Measurements from ENCODE around the gene MS4A7.

The MS4A7 gene

GRCh38 chr11:60371386-60371785, 6.9 kb upstream of the MS4A7 start:
- DNase-seq (ENCODE audit: low spot score) = no peak

- no peak for DNase-seq (ENCODE audit: low spot score)
Observed at GRCh38 chr11:60371854-60372253, 6.5 kb upstream of the MS4A7 start.

GRCh38 chr11:60372767-60373166, 5.6 kb upstream of the MS4A7 start:
- no peak for DNase-seq (ENCODE audit: low spot score)

GRCh38 chr11:60375316-60375715, 3.0 kb upstream of the MS4A7 start:
- DNase-seq (ENCODE audit: low spot score) = no peak

- DNase-seq (ENCODE audit: low spot score) = no peak
Observed at GRCh38 chr11:60376601-60377000, 1.7 kb upstream of the MS4A7 start.

- no peak for DNase-seq (ENCODE audit: low spot score)
Observed at GRCh38 chr11:60377401-60378136, 763 bp upstream of the MS4A7 start.

GRCh38 chr11:60389279-60389910, 11.1 kb downstream of the MS4A7 start:
- DNase-seq (ENCODE audit: low spot score) = no peak

GRCh38 chr11:60390419-60390818, 12.1 kb downstream of the MS4A7 start:
- no peak for DNase-seq (ENCODE audit: low spot score)

GRCh38 chr11:60392361-60392760, 14.0 kb downstream of the MS4A7 start:
- no peak for DNase-seq (ENCODE audit: low spot score)

- no peak for DNase-seq (ENCODE audit: low spot score)
Observed at GRCh38 chr11:60393016-60393415, 14.7 kb downstream of the MS4A7 start.

GRCh38 chr11:60394666-60395380, 16.5 kb downstream of the MS4A7 start:
- no peak for DNase-seq (ENCODE audit: low spot score)

GRCh38 chr11:60396382-60396781, 18.1 kb downstream of the MS4A7 start, which contains the start of gene MS4A14:
Gene MS4A14 (plus strand): TSS chr11:60396459. CDS start chr11:60396579, 120 bp downstream.
- DNase-seq (ENCODE audit: low spot score) = no peak

GRCh38 chr11:60396799-60397198, 18.5 kb downstream of the MS4A7 start:
- no peak for DNase-seq (ENCODE audit: low spot score)

- DNase-seq (ENCODE audit: low spot score) = no peak
Observed at GRCh38 chr11:60420015-60420414, 41.7 kb downstream of the MS4A7 start.

GRCh38 chr11:60422609-60423008, 44.3 kb downstream of the MS4A7 start:
- no peak for DNase-seq (ENCODE audit: low spot score)

GRCh38 chr11:60428517-60428916, 50.2 kb downstream of the MS4A7 start:
- DNase-seq (ENCODE audit: low spot score) = no peak

GRCh38 chr11:60429272-60429671, 50.9 kb downstream of the MS4A7 start, which contains the start of gene MS4A5:
Gene MS4A5 (plus strand): TSS chr11:60429572. CDS start chr11:60429675, 103 bp downstream.
- no peak for DNase-seq (ENCODE audit: low spot score)

- DNase-seq (ENCODE audit: low spot score) = no peak
Observed at GRCh38 chr11:60431251-60431650, 52.9 kb downstream of the MS4A7 start.

GRCh38 chr11:60433401-60433800, 55.1 kb downstream of the MS4A7 start:
- DNase-seq (ENCODE audit: low spot score) = no peak
